Upper lobe of right lung (tissue), 1 donor: Measurements from ENCODE around the gene FMNL2. TPM values are rescaled to one million over a fixed set of nuclear protein-coding genes. Genes with fewer than 3 reads are reported as not detected.

ENCODE experiments used
- ATAC-seq: fragments of 200-7000 bp; cut with Tn5 transposase; one replicate; pipeline ENCODE4 v1.9.1; 2020; ENCODE audit warnings: mild to moderate bottlenecking, moderate library complexity
- DNase-seq: peaks from one replicate; pipeline ENCODE4 v3.0.0-alpha.2; 2020
- H3K27ac ChIP-seq: fragments of 200-600 bp; one replicate; pipeline ENCODE4 v1.8.0; 2022
- H3K27me3 ChIP-seq: fragments of 200-600 bp; one replicate; pipeline ENCODE4 v1.8.0; 2022; ENCODE audit warnings: mild to moderate bottlenecking
- H3K36me3 ChIP-seq: fragments of 200-600 bp; one replicate; pipeline ENCODE4 v1.8.0; 2022
- H3K4me1 ChIP-seq: fragments of 200-600 bp; one replicate; pipeline ENCODE4 v1.8.0; 2022
- H3K4me3 ChIP-seq: fragments of 200-600 bp; one replicate; pipeline ENCODE4 v1.8.0; 2022; ENCODE audit warnings: mild to moderate bottlenecking
- H3K9me3 ChIP-seq: fragments of 200-600 bp; one replicate; pipeline ENCODE4 v1.8.0; 2022
- CTCF ChIP-seq: fragments of 200-600 bp; IDR thresholded peaks from one replicate; pipeline ENCODE4 v1.8.0; 2022; ENCODE audit warnings: antibody characterized with exemption
- intact Hi-C: fragments of 100-400 bp; cut with DNase I; formaldehyde crosslinking; loops from one replicate; pipeline ENCODE4 v1.11.0; 2022
- total RNA-seq: library from RNA; stranded (reverse); fragmentation: NEBNext Ultra II Directional; extraction: Animal tissue kit (Norgen Biotek cat#: 25700); gene quantifications from one replicate; pipeline ENCODE4 v1.2.1, GENCODE V29; 2021
- donor health status: DM: no; HTN: yes; CAD: no; lungs with severe emphysema.

The FMNL2 gene
- total RNA-seq, 1 donor from 2014 or later: 69.5 TPM

- Histone ChIP-seq H3K27ac (no peak overlapping the region), H3K27me3 (no peaks in the 10 kb centered on the region), H3K4me3 (no peak overlapping the region), H3K36me3 (no peaks in the 10 kb centered on the region), H3K4me1 (no peaks in the 10 kb centered on the region), H3K9me3 (no peaks in the 10 kb centered on the region)
- DNase-seq: no peak
- intact Hi-C loops: no loop called here
- ATAC-seq: no peak
- TF ChIP-seq CTCF: no peak
Measured at GRCh38 chr2:152354069-152354755, 19.2 kb downstream of the FMNL2 start.

- no peaks in the 10 kb centered on the region for H3K36me3 ChIP-seq
- H3K4me3 ChIP-seq: no peak overlapping the region
- intact Hi-C loops: no loop called here
- no peak for ATAC-seq
- DNase-seq: no peak
- no peak for TF ChIP-seq CTCF
- H3K27me3 ChIP-seq: no peaks in the 10 kb centered on the region
- H3K4me1 ChIP-seq: no peaks in the 10 kb centered on the region
- H3K9me3 ChIP-seq: no peaks in the 10 kb centered on the region
- peak overlapping the region; percentile 42 for H3K27ac ChIP-seq
Measured at GRCh38 chr2:152354909-152355308, 19.9 kb downstream of the FMNL2 start.

GRCh38 chr2:152355409-152355831 is 20.4 kb downstream of the FMNL2 start:
- intact Hi-C loops: no loop called here
- Histone ChIP-seq H3K36me3 (no peaks in the 10 kb centered on the region), H3K4me1 (no peaks in the 10 kb centered on the region), H3K27me3 (no peaks in the 10 kb centered on the region), H3K27ac (peak overlapping the region; percentile 42), H3K9me3 (no peaks in the 10 kb centered on the region), H3K4me3 (no peak overlapping the region)
- TF ChIP-seq CTCF: no peak
- ATAC-seq (no peak), DNase-seq (no peak)

- H3K4me3 ChIP-seq: no peak overlapping the region
- H3K27ac ChIP-seq: no peak overlapping the region
- H3K27me3 ChIP-seq: no peaks in the 10 kb centered on the region
- no peaks in the 10 kb centered on the region for H3K9me3 ChIP-seq
- DNase-seq: no peak
- H3K4me1 ChIP-seq: no peaks in the 10 kb centered on the region
- no peak for ATAC-seq
- TF ChIP-seq CTCF: no peak
- intact Hi-C loops: no loop called here
- no peaks in the 10 kb centered on the region for H3K36me3 ChIP-seq
Measured at GRCh38 chr2:152359573-152360363, 24.8 kb downstream of the FMNL2 start.

- ATAC-seq (no peak), DNase-seq (no peak)
- intact Hi-C loops: no loop called here
- no peak overlapping the region for H3K4me3 ChIP-seq
- H3K36me3 ChIP-seq: no peaks in the 10 kb centered on the region
- no peak overlapping the region for H3K27ac ChIP-seq
- H3K9me3 ChIP-seq: no peaks in the 10 kb centered on the region
- TF ChIP-seq CTCF: no peak
- H3K4me1 ChIP-seq: no peaks in the 10 kb centered on the region
- no peaks in the 10 kb centered on the region for H3K27me3 ChIP-seq
Measured at GRCh38 chr2:152363936-152364335, 29.0 kb downstream of the FMNL2 start.
